ENCODE results near the gene FBXL16. TPM values are rescaled to one million over a fixed set of nuclear protein-coding genes. Genes with fewer than 3 reads are reported as not detected.

Gene FBXL16
- total and polyA plus RNA-seq, 2 experiments from 2014 or later: 8.9 to 12.6 TPM

DNA sequence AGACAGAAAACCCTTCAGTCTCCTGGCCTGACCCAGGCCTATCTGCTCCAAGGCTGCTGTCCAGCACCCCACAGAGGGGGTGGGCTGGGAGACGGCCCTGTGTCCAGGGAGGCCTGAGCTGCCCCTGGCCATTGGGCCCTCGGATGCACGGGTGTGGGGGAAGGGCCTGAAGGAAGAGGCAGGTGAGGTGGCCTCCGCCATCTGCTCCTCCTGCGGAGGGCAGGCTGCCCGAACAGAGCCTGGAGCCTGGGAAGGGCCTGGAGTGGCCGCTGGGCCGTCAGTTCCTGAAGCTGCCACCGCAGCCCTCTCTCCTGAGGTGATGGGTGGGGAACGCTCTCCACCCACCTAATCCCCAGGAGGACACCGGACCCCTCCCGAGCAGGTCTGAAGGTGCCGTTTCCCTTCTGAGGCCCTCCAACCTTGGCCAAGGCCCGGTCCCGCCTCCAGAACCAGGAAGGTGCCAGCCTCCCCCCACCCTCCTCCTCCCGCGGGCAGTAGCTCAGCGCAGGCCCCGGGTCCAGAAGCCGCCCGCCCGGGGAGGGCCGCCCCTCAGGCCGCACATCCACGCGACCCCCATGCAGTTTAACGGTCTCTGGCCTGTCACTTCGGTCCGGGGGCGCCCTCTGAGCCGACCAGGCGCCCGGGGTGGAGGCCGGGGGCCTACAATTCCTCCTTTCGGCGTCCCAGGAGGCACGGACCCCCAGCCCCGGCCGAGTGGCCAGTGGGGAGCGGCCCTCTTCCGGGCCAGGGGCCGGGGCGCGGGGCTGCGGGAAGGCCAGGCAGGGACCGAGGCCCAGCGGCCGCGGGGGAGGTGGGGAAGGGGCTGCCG lies 835 bp downstream of the FBXL16 start (continued):
- TF ChIP-seq, protein P1, sequence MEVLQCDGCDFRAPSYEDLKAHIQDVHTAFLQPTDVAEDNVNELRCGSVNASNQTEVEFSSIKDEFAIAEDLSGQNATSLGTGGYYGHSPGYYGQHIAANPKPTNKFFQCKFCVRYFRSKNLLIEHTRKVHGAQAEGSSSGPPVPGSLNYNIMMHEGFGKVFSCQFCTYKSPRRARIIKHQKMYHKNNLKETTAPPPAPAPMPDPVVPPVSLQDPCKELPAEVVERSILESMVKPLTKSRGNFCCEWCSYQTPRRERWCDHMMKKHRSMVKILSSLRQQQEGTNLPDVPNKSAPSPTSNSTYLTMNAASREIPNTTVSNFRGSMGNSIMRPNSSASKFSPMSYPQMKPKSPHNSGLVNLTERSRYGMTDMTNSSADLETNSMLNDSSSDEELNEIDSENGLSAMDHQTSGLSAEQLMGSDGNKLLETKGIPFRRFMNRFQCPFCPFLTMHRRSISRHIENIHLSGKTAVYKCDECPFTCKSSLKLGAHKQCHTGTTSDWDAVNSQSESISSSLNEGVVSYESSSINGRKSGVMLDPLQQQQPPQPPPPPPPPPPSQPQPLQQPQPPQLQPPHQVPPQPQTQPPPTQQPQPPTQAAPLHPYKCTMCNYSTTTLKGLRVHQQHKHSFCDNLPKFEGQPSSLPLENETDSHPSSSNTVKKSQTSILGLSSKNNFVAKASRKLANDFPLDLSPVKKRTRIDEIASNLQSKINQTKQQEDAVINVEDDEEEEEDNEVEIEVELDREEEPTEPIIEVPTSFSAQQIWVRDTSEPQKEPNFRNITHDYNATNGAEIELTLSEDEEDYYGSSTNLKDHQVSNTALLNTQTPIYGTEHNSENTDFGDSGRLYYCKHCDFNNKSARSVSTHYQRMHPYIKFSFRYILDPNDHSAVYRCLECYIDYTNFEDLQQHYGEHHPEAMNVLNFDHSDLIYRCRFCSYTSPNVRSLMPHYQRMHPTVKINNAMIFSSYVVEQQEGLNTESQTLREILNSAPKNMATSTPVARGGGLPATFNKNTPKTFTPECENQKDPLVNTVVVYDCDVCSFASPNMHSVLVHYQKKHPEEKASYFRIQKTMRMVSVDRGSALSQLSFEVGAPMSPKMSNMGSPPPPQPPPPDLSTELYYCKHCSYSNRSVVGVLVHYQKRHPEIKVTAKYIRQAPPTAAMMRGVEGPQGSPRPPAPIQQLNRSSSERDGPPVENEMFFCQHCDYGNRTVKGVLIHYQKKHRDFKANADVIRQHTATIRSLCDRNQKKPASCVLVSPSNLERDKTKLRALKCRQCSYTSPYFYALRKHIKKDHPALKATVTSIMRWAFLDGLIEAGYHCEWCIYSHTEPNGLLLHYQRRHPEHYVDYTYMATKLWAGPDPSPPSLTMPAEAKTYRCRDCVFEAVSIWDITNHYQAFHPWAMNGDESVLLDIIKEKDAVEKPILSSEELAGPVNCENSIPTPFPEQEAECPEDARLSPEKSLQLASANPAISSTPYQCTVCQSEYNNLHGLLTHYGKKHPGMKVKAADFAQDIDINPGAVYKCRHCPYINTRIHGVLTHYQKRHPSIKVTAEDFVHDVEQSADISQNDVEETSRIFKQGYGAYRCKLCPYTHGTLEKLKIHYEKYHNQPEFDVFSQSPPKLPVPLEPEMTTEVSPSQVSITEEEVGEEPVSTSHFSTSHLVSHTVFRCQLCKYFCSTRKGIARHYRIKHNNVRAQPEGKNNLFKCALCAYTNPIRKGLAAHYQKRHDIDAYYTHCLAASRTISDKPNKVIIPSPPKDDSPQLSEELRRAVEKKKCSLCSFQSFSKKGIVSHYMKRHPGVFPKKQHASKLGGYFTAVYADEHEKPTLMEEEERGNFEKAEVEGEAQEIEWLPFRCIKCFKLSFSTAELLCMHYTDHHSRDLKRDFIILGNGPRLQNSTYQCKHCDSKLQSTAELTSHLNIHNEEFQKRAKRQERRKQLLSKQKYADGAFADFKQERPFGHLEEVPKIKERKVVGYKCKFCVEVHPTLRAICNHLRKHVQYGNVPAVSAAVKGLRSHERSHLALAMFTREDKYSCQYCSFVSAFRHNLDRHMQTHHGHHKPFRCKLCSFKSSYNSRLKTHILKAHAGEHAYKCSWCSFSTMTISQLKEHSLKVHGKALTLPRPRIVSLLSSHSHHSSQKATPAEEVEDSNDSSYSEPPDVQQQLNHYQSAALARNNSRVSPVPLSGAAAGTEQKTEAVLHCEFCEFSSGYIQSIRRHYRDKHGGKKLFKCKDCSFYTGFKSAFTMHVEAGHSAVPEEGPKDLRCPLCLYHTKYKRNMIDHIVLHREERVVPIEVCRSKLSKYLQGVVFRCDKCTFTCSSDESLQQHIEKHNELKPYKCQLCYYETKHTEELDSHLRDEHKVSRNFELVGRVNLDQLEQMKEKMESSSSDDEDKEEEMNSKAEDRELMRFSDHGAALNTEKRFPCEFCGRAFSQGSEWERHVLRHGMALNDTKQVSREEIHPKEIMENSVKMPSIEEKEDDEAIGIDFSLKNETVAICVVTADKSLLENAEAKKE (CRISPR knock-in tag; IDR thresholded peaks at IDR 0.05): no peak
- TF ChIP-seq, protein P2, sequence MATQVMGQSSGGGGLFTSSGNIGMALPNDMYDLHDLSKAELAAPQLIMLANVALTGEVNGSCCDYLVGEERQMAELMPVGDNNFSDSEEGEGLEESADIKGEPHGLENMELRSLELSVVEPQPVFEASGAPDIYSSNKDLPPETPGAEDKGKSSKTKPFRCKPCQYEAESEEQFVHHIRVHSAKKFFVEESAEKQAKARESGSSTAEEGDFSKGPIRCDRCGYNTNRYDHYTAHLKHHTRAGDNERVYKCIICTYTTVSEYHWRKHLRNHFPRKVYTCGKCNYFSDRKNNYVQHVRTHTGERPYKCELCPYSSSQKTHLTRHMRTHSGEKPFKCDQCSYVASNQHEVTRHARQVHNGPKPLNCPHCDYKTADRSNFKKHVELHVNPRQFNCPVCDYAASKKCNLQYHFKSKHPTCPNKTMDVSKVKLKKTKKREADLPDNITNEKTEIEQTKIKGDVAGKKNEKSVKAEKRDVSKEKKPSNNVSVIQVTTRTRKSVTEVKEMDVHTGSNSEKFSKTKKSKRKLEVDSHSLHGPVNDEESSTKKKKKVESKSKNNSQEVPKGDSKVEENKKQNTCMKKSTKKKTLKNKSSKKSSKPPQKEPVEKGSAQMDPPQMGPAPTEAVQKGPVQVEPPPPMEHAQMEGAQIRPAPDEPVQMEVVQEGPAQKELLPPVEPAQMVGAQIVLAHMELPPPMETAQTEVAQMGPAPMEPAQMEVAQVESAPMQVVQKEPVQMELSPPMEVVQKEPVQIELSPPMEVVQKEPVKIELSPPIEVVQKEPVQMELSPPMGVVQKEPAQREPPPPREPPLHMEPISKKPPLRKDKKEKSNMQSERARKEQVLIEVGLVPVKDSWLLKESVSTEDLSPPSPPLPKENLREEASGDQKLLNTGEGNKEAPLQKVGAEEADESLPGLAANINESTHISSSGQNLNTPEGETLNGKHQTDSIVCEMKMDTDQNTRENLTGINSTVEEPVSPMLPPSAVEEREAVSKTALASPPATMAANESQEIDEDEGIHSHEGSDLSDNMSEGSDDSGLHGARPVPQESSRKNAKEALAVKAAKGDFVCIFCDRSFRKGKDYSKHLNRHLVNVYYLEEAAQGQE (IDR thresholded peaks at IDR 0.05; ENCODE audit: unreplicated experiment): peak; percentile 48
- TF ChIP-seq ZNF331 (CRISPR knock-in tag; IDR thresholded peaks at IDR 0.05; ENCODE audit: low read depth) (no peak), NANOG (IDR thresholded peaks at IDR 0.05; ENCODE audit: borderline replicate concordance) (no peak)

Data from GM23338 (cell line).